Vagina (tissue), 2 donors: ENCODE results near the gene KIF16B.

Experiments used
- POLR2A ChIP-seq, 2 donors: fragments of 450-650 bp; IDR thresholded peaks; one replicate each; pipeline ENCODE4 v1.6.1; 2017; ENCODE audit warnings: antibody characterized with exemption in 2 of 2, mild to moderate bottlenecking in 2 of 2, moderate library complexity in 2 of 2
- TF ChIP-seq, protein P1 (sequence below), 3 experiments: fragments of 450-650 bp in 2 of 3; fragments of 200-600 bp in 1 of 3; sonication (generic) in 1 of 3; IDR thresholded peaks; one replicate each; pipeline ENCODE4 v1.5.1; 2017 to 2019; ENCODE audit warnings: antibody characterized with exemption in 3 of 3, mild to moderate bottlenecking in 2 of 3, moderate library complexity in 2 of 3

DNA sequence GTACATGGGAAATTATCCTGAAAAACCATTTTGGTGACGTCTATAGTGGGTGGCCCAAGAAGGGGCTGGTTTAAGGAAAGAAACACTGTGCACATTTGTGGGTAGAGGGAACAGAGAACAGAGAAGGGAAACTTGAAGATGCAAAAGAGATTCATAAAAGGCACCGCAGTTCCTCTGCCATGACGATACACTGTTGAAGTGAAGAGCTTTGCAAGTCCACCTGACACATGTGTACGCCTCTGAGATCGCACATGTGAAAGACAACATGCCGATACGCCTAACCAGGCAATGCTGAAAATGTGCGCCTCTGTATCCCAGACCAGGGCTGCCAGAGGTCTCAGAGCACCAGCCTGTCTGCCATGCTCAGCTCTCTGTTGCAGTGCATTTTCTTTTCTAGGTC is 180.9 kb downstream of the KIF16B start:
- TF ChIP-seq, protein P1, sequence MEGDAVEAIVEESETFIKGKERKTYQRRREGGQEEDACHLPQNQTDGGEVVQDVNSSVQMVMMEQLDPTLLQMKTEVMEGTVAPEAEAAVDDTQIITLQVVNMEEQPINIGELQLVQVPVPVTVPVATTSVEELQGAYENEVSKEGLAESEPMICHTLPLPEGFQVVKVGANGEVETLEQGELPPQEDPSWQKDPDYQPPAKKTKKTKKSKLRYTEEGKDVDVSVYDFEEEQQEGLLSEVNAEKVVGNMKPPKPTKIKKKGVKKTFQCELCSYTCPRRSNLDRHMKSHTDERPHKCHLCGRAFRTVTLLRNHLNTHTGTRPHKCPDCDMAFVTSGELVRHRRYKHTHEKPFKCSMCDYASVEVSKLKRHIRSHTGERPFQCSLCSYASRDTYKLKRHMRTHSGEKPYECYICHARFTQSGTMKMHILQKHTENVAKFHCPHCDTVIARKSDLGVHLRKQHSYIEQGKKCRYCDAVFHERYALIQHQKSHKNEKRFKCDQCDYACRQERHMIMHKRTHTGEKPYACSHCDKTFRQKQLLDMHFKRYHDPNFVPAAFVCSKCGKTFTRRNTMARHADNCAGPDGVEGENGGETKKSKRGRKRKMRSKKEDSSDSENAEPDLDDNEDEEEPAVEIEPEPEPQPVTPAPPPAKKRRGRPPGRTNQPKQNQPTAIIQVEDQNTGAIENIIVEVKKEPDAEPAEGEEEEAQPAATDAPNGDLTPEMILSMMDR (IDR thresholded peaks at IDR 0.05), result no peak
- no peak for TF ChIP-seq POLR2A (IDR thresholded peaks at IDR 0.05)
